GM18508 (cell line): ENCODE results near the gene DTNA.
"Not testable (repeated sequence)": the region's sequence is repeated elsewhere in the genome, so short reads cannot be mapped to it uniquely, and the experiment has no call there.

Experiments used
- ATAC-seq: cut with Tn5 transposase; IDR thresholded peaks from one replicate; pipeline ENCODE4 v1.9.1; 2021; ENCODE audit warnings: moderate number of reproducible peaks; ENCODE audit not compliant: insufficient read depth, unreplicated experiment

Gene DTNA

GRCh38 chr18:34922594-34922993 lies 212.5 kb downstream of the DTNA start:
- not testable (repeated sequence) for ATAC-seq

GRCh38 chr18:34923911-34924310 lies 213.8 kb downstream of the DTNA start:
- ATAC-seq = no peak

- ATAC-seq = no peak
Observed at GRCh38 chr18:34926683-34927082, 216.6 kb downstream of the DTNA start.

- ATAC-seq = no peak
Observed at GRCh38 chr18:34928088-34928753, 218.1 kb downstream of the DTNA start.

- ATAC-seq = no peak
Observed at GRCh38 chr18:34928754-34929335, 218.7 kb downstream of the DTNA start.

GRCh38 chr18:34929336-34929780 lies 219.3 kb downstream of the DTNA start:
- ATAC-seq = no peak

GRCh38 chr18:34932363-34932762 lies 222.3 kb downstream of the DTNA start:
- ATAC-seq = no peak

GRCh38 chr18:34932792-34933466 lies 222.8 kb downstream of the DTNA start:
- no peak for ATAC-seq

GRCh38 chr18:34933909-34934661 lies 224.0 kb downstream of the DTNA start:
- no peak for ATAC-seq

- ATAC-seq = no peak
Observed at GRCh38 chr18:34936772-34937171, 226.7 kb downstream of the DTNA start.

- ATAC-seq = no peak
Observed at GRCh38 chr18:34938090-34938489, 228.0 kb downstream of the DTNA start.
